Stimulated activated CD8-positive, alpha-beta memory T cell treated with anti-CD3 and anti-CD28 coated beads, Interleukin-7, amount 100 ng/mL, for 24 hours (primary cell): ENCODE data around the gene STK17B.
A peak's percentile ranks its signal among the peaks of the same experiment; 100 is the strongest.

Source experiments
- DNase-seq: peaks from one replicate; pipeline ENCODE4 v3.0.0-alpha.2; 2020; ENCODE audit warnings: low read depth

The STK17B gene

DNA sequence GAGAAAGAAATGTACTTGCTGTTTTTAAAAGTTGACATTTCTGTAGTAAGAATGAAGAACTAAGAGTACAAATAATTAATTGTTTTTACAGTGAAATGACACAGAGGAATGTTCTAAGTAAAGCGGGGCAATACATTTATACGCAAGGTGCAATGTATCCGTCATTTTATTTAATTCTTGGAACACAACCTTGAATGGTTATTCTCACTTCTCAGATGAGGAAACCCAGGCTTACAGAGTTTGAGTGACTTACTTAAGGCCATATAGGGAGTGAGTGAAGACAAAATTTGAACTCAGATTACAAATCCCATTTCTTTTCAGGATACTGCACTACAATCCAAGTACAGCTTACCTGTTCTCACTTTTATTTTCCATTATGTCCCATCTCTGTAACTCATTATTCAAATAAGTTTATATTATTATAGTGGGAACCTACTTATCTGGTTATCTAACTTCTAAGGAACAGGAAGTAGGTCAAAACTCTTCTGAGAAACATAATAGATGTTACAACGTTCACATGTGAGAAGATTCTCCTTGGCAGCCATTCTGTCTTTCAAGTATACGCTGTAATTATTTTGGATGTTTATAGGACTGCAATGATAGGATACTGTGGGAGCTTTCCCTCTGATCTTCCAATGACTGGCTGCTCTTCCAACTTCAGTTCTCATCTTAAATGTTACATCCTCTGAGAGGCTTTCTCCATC, 12.3 kb upstream of the STK17B start:
- no peak for DNase-seq

DNA sequence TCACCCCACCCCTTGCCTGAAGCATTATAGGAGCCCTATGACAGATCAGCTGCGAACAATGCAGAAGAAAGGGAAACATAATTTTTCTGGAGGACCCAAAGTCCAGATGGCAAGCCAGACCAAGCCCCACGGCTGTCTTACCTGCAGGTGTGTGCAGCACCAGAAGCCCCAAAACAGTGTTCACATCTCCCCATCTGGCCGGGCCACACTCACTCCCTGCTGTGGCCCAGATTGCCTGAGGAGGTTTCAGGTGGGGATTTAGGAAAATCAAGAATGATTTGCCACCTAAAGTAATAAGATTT, 11.7 kb upstream of the STK17B start:
- no peak for DNase-seq

DNA sequence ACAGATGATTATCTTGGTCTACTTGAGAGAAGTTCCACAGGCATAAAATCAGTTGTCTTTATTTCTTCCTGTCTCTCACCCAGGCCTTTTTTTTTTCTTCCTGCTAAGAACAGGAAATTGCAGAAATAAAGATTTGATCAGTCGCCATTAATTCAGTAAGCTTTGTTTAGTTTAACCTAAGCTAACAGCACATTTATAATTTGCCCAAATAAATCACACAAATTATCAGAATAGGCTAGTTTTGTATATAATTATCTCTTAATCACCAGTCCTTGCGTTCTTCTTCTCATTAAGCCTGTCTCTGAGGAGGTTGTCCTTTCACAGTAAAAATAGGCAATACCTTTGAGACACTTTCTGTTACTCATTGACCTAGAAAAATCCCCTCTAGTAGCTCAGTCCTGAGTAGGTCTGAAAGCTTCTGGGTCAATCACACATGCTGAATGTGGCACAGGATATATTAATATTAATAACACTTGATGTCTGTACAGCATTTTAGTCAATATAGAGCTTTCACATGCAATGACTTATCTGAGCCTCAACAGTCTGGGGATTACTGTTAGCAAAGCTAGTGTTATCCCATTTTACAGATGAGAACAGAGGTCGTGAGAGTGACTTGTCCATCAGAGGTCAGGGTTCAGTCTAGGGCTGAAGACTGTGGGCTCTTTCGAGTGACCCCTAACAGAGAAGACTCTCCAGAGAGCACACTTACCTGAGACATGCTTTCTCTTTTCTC, 11.2 kb upstream of the STK17B start:
- no peak for DNase-seq

DNA sequence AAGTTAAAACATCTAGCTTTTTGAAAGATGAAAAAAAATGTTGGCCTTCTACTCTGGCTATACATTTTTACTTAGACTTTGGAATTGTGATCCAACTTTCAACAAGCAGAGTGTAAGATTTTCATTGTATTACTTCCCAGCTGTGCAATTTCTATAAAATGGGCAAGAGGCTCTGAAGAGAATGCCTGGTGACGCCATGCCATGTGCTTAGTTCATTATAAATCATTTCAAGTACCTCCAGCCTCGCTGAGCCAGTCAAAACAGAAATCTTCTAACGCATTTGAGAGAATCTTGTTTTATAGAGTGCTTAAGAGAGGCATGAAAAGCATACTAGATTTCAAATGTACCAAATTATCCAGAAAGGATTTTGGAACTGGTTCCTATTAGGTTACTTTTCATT, 10.1 kb upstream of the STK17B start:
- DNase-seq = no peak

DNA sequence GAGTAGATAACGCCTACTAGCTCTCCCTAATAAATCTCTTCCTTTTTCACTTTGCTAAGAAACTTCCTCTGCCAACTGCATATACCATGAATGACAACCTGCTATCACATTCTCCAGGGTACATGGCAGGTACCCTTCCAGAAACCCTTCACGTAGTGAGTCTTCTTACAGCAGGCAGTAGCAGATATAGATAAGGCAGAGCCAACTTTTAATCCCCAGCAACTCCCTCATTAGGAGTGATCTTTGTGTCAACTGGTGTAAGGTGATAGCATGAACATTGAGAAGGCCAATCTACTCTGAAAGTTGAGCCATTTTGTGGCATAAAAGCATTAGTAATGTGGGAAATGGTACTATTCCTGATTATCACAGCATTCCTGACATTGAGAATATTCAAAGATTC, 5.7 kb upstream of the STK17B start:
- no peak for DNase-seq

- DNase-seq = peak; percentile 55
These were observed 4.9 kb upstream of the STK17B start for GRCh38 chr2:196176142-196176738.

DNA sequence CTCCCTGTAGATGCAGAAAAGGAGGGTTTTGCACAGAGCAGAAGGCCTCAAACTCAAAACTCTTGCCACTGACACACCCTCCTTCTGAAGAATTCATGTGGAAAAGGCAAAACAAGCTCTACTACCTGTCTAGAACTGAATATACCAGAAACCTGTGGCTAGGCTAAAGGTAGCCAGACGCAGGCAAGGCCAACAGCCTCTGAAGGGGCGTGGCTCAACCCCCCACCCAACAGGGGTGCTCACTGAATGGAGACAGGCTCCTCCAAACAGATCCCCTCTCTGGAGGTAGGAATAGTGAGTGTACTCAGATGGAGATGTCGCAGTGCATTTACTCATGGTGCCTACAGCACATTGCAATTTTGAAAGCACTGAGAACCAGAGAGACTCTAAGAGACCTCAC, 3.0 kb upstream of the STK17B start:
- DNase-seq = no peak

DNA sequence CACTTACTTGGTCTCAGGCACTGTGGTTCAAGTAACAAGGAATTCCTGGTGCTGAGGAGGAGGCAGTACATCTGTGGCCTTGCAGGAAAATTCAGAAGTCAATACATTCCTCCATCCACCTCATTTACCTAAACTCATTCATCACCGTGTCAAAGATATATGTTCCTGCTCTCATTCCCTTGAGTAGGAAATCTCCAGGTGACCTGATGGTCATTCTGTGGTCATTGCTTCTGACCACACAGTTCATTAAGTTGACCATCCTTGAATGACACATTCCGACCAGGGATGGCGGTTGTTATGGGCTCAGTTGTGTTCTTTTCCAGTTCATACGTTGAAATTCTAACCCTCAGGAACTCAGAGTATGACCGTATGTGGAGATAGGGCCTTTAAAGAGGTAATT, 2.1 kb upstream of the STK17B start:
- no peak for DNase-seq

GRCh38 chr2:196172951-196173350, 1.6 kb upstream of the STK17B start:
- DNase-seq = no peak

DNA sequence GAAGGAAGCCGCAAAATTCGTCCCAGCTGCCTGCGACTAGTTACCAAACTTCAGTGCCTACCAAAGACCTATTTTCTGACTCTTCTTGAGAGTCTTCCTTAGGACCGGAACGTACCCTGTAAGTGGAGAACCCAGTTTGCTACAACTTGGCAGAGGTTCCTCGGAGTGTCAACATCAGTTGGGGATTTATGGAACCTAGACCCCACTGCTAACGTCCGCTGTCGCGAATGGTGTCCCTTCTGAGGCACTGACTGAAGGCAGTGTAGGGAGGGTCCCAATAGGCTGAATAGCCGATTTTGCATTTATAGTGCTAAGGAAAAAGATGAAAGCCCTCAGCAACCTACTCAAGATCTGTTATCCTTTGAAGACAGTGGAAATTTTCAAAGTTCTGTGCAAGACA, 568 bp upstream of the STK17B start:
- DNase-seq = no peak

- DNase-seq = no peak
These were observed 651 bp downstream of the STK17B start for GRCh38 chr2:196170606-196171247.

- DNase-seq = no peak
These were observed 1.2 kb downstream of the STK17B start for GRCh38 chr2:196170213-196170605.

DNA sequence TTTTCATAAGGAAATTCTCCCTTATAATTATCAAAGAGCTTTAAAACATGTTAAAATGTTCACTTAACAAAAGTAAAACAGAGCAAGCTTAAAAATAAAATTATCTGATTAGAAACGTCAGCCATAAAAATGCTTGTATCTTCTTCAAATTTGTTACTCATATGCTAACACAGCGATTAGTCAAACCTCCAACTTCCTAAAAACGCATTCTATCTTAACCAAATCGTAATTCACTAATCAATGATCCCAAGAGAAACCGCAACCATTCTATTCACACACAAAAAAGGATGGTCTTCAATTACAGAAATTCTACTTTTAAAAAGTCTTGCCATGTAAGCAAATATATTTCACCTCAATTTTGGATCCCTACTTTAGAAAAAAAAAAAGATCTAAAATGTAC, 1.9 kb downstream of the STK17B start:
- DNase-seq = no peak

DNA sequence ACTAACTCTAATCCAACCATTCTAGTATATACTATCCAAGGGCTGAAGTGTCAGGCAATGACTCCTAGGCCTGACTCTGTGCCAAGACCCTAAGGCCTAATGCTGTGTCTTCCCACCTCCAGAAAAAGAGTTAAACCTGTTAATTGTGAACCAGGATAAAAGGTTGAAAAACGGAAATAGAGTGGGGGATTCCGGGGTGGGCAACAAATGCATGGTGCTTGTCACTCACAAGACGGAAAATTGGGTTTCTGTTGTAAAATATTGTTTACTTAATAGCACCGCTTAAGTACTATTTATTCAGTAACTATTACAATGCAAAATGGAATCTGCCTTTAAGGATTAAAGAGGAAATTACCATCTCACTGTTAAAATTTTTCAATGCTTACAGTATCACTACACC, 3.2 kb downstream of the STK17B start:
- no peak for DNase-seq

- no peak for DNase-seq
These were observed 3.7 kb downstream of the STK17B start for GRCh38 chr2:196167666-196168065.

GRCh38 chr2:196166876-196167275, 4.5 kb downstream of the STK17B start:
- DNase-seq = no peak

DNA sequence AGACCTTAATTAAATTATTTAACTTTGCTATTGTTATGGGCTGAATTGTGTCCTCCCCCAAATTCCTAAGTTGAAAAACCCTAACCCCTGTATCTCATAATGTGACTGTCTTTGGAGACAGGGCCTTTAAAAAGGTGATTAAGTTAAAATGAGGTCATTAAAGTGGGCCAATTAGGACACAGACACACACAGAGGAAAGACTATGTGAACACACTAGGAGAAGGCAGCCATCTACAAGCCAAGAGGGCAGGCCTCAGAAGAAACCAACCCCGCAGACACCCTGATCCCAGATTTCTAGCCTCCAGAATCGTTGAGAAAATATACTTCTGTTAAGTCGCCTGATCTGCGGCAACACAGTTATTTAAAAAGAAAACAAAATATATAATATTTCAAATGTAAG, 6.4 kb downstream of the STK17B start:
- DNase-seq = no peak

- DNase-seq = no peak
These were observed 8.1 kb downstream of the STK17B start for GRCh38 chr2:196163285-196163684.

DNA sequence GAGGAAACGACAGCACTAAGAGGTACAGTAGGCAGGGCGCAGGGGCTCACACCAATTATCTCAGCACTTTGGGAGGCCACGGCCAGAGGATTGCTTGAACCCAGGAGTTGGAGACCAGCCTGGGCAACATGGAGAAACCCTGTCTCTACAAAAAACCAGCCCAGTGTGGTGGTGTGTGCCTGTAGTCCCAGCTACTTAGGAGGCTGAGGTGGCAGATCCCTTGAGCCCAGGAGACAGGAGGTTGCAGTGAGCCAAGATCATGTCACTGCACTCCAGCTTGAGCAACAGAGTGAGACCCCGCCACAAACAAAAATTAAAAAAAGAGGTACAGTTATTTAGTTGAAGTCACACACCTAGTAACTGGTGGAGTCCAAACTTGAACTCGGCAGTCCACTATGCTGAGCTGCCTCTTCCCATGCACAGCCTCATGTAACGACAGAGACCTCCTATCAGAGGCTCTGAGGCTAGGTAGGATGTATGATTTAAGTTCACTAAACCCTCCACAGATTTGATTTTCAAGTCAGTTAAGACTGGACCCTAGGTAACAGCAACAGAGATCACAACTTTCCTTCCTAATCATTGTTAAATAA, 8.7 kb downstream of the STK17B start:
- DNase-seq = no peak

GRCh38 chr2:196160946-196161345, 10.4 kb downstream of the STK17B start:
- no peak for DNase-seq

DNA sequence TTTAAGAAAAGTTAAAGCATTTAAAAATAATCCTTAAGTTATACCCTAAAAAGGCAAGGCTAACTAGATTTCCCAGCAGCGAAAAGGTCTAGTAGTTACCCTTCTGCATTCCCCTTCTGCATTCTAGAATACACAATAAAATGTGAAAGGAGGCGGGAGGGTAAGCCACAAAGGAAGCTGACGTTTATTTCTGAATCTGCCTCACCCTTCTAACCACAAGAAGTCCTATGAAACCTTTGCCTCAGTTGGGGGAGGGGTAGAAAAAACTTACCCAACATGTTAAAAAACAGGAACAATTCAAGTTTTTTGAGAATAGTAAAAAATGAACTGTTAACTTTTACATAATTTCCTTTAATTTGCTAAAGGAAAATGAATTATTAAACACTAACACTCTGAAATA, 11.3 kb downstream of the STK17B start:
- no peak for DNase-seq

DNA sequence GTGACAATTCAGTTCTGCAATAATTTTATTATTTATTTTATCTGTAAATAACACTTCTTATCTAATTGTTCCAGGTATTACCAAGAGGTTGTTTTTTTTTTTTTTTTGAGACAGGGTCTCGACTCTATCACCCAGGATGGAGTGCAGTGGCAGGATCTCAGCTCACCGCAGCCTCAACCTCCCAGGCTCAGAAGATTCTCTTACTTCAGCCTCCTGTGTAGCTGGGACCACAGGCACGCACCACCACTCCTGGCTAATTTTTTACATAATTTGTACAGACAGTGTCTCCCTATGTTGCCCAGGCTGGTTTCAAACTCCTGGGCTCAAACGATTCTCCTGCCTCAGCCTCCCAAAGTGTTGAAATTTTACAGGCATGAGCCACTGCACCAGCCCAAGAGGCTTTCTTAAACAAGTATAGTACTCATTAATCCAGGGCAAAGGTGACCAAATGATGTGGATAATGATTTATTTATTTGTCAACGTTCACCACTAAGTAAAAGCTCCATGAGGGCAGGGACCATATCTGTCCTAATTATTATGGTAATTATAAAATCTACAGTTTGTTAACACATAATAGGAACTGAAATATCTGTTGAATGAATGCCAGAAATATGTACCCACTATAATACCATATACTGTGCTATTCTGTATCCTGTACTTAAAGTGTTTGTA, 12.0 kb downstream of the STK17B start:
- no peak for DNase-seq
